Right atrium auricular region (tissue), 2 donors: ENCODE measurements around the gene GSTM3. TPM values are rescaled to one million over a fixed set of nuclear protein-coding genes. Genes with fewer than 3 reads are reported as not detected.

Experiments
- DNase-seq: peaks from one replicate; pipeline ENCODE4 v3.0.0-alpha.2; 2019; ENCODE audit warnings: low spot score
- H3K27ac ChIP-seq, 2 donors: fragments of 200-600 bp; sonication (generic); 1 replicate in 1 of 2; 2 replicates in 1 of 2; pipeline ENCODE4 v1.5.1; 2016 to 2019
- H3K27me3 ChIP-seq, 2 donors: fragments of 200-600 bp; sonication (generic); one replicate each; pipeline versions ENCODE4 v1.5.1 to v1.6.0; 2017 to 2019
- H3K36me3 ChIP-seq: fragments of 200-600 bp; sonication (generic); one replicate; pipeline ENCODE4 v1.5.1; 2016
- H3K4me1 ChIP-seq, 2 donors: fragments of 200-600 bp; sonication (generic); one replicate each; pipeline versions ENCODE4 v1.5.1 to v1.6.0; 2017 to 2019
- H3K4me3 ChIP-seq, 2 donors: fragments of 200-600 bp; sonication (generic); 1 replicate in 1 of 2; 2 replicates in 1 of 2; pipeline ENCODE4 v1.5.1; 2017 to 2019; ENCODE audit warnings: mild to moderate bottlenecking in 1 of 2, moderate library complexity in 1 of 2
- H3K9me3 ChIP-seq, 2 donors: fragments of 200-600 bp; sonication (generic); one replicate each; pipeline ENCODE4 v1.5.1; 2019
- total RNA-seq, 2 donors: library from RNA; depleted of rRNA; stranded (reverse); fragments of >200 nt; gene quantifications; one replicate each; pipeline ENCODE4 v1.1.0, GENCODE V29; 2016
- TF ChIP-seq, protein P1 (sequence below), 2 donors: fragments of 200-600 bp; sonication (generic); IDR thresholded peaks; one replicate each; pipeline ENCODE4 v1.5.1; 2019; ENCODE audit warnings: antibody characterized with exemption in 2 of 2

Gene GSTM3
- total RNA-seq: 100 to 1,000 TPM; 121 to 197 TPM

DNA sequence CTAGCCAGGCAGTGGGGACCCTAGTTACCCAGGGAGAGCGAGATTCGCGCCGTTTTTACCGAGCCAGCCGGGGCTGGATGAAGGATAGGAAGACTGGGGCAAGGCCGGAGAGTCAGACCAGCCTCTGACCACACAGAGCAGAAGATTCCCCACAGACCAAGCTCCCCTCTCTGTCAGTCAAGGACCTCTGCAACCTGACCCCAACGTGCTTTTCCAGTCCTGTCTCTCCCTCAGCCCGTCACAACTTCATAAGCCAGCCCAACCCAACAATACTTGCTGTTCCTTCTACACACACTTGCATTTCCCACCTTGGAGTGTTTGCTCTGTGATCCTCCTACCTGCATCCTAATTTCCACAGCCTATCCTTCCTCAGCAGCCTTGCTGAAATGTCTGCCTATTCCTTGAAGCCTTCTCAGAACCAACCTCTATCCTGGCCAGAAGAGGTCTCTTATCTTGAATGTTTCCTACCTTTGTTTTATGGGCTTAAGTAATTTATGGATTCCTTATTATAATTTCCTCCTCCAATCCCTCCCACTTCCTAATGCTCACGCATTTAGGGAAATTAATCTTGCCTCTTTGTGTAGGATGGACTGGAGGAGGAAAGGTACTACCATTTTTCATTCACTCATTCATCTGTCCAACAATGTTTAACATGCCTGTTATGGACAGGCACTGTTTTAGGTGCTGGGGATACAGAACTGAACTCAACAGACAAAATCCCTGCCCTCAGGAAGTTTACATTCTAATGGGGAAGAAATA, at the start of gene GSTM3:
GSTM3 (minus strand) TSS at position 424 of the 759 bp plus-strand sequence. CDS start 751 bp downstream, outside the sequence.
- TF ChIP-seq, protein P1, sequence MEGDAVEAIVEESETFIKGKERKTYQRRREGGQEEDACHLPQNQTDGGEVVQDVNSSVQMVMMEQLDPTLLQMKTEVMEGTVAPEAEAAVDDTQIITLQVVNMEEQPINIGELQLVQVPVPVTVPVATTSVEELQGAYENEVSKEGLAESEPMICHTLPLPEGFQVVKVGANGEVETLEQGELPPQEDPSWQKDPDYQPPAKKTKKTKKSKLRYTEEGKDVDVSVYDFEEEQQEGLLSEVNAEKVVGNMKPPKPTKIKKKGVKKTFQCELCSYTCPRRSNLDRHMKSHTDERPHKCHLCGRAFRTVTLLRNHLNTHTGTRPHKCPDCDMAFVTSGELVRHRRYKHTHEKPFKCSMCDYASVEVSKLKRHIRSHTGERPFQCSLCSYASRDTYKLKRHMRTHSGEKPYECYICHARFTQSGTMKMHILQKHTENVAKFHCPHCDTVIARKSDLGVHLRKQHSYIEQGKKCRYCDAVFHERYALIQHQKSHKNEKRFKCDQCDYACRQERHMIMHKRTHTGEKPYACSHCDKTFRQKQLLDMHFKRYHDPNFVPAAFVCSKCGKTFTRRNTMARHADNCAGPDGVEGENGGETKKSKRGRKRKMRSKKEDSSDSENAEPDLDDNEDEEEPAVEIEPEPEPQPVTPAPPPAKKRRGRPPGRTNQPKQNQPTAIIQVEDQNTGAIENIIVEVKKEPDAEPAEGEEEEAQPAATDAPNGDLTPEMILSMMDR (IDR thresholded peaks at IDR 0.05): no peak
- H3K4me3 ChIP-seq: peak within 1 kb of the TSS; percentile 67 to 88
- peak within 1 kb of the TSS; percentile 76 to 88 for H3K27ac ChIP-seq
- no peaks in the 10 kb centered on the region for H3K27me3 ChIP-seq
- H3K9me3 ChIP-seq: no peaks in the 10 kb centered on the region
- no peak for DNase-seq
- peaks cover 16% of the 10 kb centered on the region for H3K36me3 ChIP-seq
- peaks cover 0 to 7% of the 10 kb centered on the region in 2 donors for H3K4me1 ChIP-seq

DNA sequence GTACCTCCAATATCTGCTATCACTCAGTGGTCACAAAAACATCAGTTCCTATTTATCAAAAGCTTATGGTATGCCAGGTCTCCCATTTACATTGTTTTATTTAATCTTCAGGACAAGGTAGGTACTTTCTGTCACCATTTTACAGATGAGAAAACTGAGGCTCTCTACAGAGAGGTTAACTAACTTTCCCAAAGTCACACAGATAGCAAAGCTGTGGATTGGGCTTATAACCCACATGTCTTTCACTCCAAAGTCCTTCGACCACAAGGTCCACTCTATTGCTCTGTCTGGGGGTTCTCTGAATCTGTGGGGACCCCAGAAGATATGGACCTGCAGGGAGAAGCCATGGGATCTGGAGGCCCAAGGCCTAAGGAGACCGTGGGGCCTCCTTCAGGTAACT, 49.5 kb upstream of the GSTM3 start:
- H3K36me3 ChIP-seq: no peaks in the 10 kb centered on the region
- H3K9me3 ChIP-seq: no peaks in the 10 kb centered on the region
- no peak for DNase-seq
- H3K27me3 ChIP-seq: no peaks in the 10 kb centered on the region
- H3K4me1 ChIP-seq: peaks cover 0 to 69% of the 10 kb centered on the region in 2 donors
- H3K4me3 ChIP-seq: no peak overlapping the region
- TF ChIP-seq, protein P1 (IDR thresholded peaks at IDR 0.05): no peak
- peak overlapping the region in 1 of 2 donors; percentile 22 for H3K27ac ChIP-seq

DNA sequence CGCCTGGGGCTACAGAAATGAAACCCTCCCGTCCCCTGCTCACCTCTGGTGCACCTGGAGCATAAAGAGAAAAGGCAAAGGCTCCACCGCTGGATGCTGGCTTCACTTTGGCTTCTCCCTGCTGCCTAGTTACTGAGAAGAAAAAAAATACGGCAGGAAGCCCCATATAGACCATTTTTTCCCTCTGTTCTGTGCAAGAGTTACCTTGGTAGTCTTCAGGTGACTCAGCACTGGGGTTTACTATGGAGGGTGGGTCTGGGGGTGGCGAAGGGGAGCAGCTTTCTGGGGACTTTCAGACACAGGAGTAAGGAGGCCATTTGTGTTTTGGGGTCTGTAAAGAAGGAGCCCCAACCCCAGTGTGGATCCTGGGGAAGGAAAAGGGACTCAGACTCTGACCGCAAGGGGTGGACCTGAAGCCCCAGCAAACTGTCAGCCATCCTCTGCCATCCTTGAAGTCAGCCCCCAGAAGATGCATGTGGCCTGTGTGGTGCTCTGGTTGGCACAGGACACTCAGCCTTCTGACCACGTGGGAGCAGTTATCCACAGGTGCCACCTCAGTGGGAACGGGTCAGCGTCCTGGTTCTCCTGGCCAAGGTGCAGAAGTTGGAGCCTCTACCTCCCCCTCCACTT, 48.8 kb upstream of the GSTM3 start:
- Histone ChIP-seq H3K27me3 (no peaks in the 10 kb centered on the region), H3K4me3 (no peak overlapping the region), H3K36me3 (no peaks in the 10 kb centered on the region), H3K4me1 (peaks cover 0 to 70% of the 10 kb centered on the region in 2 donors), H3K27ac (no peak overlapping the region), H3K9me3 (no peaks in the 10 kb centered on the region)
- DNase-seq: no peak
- TF ChIP-seq, protein P1 (IDR thresholded peaks at IDR 0.05): no peak

DNA sequence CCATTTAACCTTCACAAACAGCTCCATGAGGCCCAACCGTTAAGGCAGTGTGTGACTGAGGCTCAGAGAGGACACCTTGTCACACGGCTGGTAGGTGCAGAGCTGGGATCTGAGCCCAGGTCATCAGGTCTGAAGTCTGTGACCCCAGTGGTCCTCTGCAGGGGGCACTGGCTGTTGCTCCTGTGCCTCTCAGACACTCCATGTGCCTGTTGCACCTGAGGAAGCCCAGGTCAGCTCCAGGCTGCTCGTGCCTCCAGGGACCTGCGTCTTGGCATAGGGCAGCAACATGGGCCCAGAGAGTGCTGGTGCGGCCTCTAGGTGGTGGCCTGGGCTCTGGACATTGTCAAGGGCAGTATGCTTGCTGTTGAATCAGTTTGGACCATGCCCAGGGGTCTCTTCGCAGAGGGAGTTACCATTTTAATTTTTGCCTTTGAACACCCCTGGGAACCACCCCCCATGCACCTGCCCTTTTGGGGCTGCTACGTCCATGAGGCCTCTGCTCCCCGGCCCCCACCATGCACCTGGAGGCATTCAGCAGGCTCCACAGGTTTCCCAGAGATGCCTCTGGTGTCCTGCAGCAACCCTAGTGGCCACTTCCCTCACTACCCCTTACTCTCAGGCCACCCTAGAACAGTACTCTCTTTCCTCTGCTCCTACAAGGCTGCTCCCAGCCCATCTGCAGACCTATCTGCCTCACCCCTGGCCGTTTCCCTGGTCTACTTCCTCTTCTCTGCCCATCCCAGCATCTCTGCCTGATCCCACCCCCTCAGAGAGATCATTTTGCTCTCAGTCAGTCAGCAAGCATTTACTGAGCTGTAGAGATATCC, 48.1 kb upstream of the GSTM3 start:
- no peaks in the 10 kb centered on the region for H3K27me3 ChIP-seq
- TF ChIP-seq, protein P1 (IDR thresholded peaks at IDR 0.05): peak in 1 of 2 donors; percentile 36
- peaks cover 0 to 62% of the 10 kb centered on the region in 2 donors for H3K4me1 ChIP-seq
- H3K9me3 ChIP-seq: no peaks in the 10 kb centered on the region
- no peak overlapping the region for H3K4me3 ChIP-seq
- H3K36me3 ChIP-seq: no peaks in the 10 kb centered on the region
- no peak for DNase-seq
- H3K27ac ChIP-seq: no peak overlapping the region

DNA sequence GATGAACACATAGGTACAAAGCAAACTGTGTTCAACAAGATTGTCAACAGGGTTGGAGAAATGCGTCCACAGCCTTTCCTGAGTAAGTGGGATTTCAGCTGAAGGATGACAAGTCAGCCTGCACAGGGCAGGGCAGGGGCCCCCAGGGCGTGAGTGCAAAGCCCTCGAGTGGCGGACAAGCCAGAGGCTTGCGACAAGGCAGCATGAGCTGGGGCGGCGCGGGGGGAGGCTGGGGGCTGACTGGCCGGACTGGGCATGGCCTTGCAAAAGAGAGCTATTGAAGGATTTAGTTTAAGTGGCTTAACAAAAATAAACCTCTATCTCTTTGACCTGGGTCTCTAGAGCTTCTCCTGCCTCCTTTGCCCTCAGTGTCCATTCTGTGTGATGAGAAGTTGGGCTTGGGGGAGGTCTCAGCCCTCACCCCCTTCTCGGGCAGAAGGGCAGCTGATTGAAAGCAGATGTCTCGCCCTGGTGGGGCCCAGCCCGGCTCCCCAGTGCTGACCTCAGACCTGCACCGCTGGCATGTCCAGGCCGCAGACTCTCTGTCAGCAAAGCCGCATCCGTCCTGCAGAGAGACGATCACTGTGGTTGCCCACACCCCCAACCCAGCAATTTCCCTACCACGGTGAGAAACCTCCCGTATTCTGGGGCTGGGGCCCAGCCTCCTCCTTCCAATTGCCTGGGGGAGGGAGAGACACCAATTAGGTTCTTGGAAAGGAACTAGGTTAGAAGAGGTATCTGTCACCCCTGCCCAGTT, 47.2 kb upstream of the GSTM3 start:
- Histone ChIP-seq H3K27ac (no peak overlapping the region), H3K9me3 (no peaks in the 10 kb centered on the region), H3K36me3 (no peaks in the 10 kb centered on the region), H3K4me1 (peaks cover 0 to 61% of the 10 kb centered on the region in 2 donors), H3K4me3 (no peak overlapping the region), H3K27me3 (no peaks in the 10 kb centered on the region)
- TF ChIP-seq, protein P1 (IDR thresholded peaks at IDR 0.05): no peak
- no peak for DNase-seq
